Motor neuron (in vitro differentiated cells): Measurements from ENCODE around the gene TMCC1. TPM values are rescaled to one million over a fixed set of nuclear protein-coding genes. Genes with fewer than 3 reads are reported as not detected.

Experiments used
- ATAC-seq, 8 experiments: fragments of 200-7000 bp; cut with Tn5 transposase; replicated peaks in 6 of 8; 2 replicates each; pipeline ENCODE4 v1.8.0; 2021; ENCODE audit warnings: mild to moderate bottlenecking in 8 of 8, moderate library complexity in 8 of 8
- H3K27ac ChIP-seq, 2 donors: fragments of 250-450 bp; sonication (Bioruptor Pico); 2 replicates each; pipeline ENCODE4 v1.9.0; 2021; ENCODE audit warnings: antibody characterized with exemption in 2 of 2, mild to moderate bottlenecking in 2 of 2, moderate library complexity in 1 of 2
- H3K4me1 ChIP-seq, 2 donors: fragments of 250-450 bp; sonication (Bioruptor Pico); replicated peaks in 1 of 2; 2 replicates each; pipeline ENCODE4 v1.6.1; 2021; ENCODE audit warnings: antibody characterized with exemption in 2 of 2, mild to moderate bottlenecking in 2 of 2, moderate library complexity in 1 of 2
- H3K4me3 ChIP-seq, 5 donors: fragments of 250-450 bp; sonication (Bioruptor Pico); 2 replicates each; pipeline ENCODE4 v1.9.0; 2021; ENCODE audit warnings: antibody characterized with exemption in 5 of 5, mild to moderate bottlenecking in 5 of 5, moderate library complexity in 4 of 5
- WGBS, 10 experiments: fragments of 450-650 bp; shearing (Covaris generic); methylation state at CpG; one replicate each; pipeline ENCODE4 v1.0.0; 2022; 5-methylcytosine and 5-hydroxymethylcytosine counted together
- in situ Hi-C, 9 experiments: fragments of 400-800 bp; cut with MboI; loops; one replicate each; pipeline ENCODE4 v1.15.0; 2021; ENCODE audit warnings: low sequenced_read_pairs in 9 of 9, low pct_unique_long_range_greater_than_20kb in 2 of 9; ENCODE audit not compliant: unreplicated experiment in 9 of 9
- total RNA-seq, 8 experiments: library from RNA; unstranded; fragments of 300-600 nt; gene quantifications; 2 replicates each; pipeline versions ENCODE4 v1.2.3 to v1.2.4, GENCODE V29; 2022

TMCC1 gene
- total RNA-seq, 8 experiments from 2014 or later = 20.0 to 53.2 (median 33.8) TPM

GRCh38 chr3:129727707-129728106 is 165.8 kb downstream of the TMCC1 start:
- in situ Hi-C loops = no loop called here
- WGBS, 10 experiments = 11 to 100% (median 68%) methylated on average over 1 to 2 of the region's 2 CpGs; no CpG with 5 or more reads in 2 of the 10 experiments
- Histone ChIP-seq H3K4me1 (peaks cover 8 to 11% of the 10 kb centered on the region in 2 donors), H3K4me3 (no peak overlapping the region), H3K27ac (no peak overlapping the region)
- ATAC-seq = no peak

GRCh38 chr3:129723558-129724324 is 169.8 kb downstream of the TMCC1 start:
- ATAC-seq = peak; percentile 67 to 98 (median 90)
- peaks cover 9 to 10% of the 10 kb centered on the region in 2 donors for H3K4me1 ChIP-seq
- no peak overlapping the region for H3K27ac ChIP-seq
- peak overlapping the region in 1 of 5 donors; percentile 14 for H3K4me3 ChIP-seq
- WGBS, 10 experiments = 40 to 95% (median 57%) methylated on average over 1 to 6 of the region's 6 CpGs
- in situ Hi-C loops = no loop called here

- peaks cover 9 to 10% of the 10 kb centered on the region in 2 donors for H3K4me1 ChIP-seq
- in situ Hi-C loops = no loop called here
- no peak overlapping the region for H3K4me3 ChIP-seq
- ATAC-seq = no peak
- H3K27ac ChIP-seq = no peak overlapping the region
Measured at GRCh38 chr3:129722527-129722926, 171.0 kb downstream of the TMCC1 start.

- in situ Hi-C loops = no loop called here
Measured at GRCh38 chr3:129718201-129718600, 175.3 kb downstream of the TMCC1 start.

GRCh38 chr3:129715854-129716253 is 177.7 kb downstream of the TMCC1 start:
- no peak for ATAC-seq
- in situ Hi-C loops = no loop called here
- Histone ChIP-seq H3K4me1 (peaks cover 0 to 4% of the 10 kb centered on the region in 2 donors), H3K4me3 (no peak overlapping the region), H3K27ac (no peak overlapping the region)
- 11 to 100% (median 36%) methylated on average over 1 of the region's 2 CpGs; no CpG with 5 or more reads in 6 of the 10 experiments for WGBS, 10 experiments

More at GRCh38 chr3:129718201-129718600, 175.3 kb downstream of the TMCC1 start:
- Histone ChIP-seq H3K4me1 (peaks cover 0 to 4% of the 10 kb centered on the region in 2 donors), H3K4me3 (no peak overlapping the region), H3K27ac (no peak overlapping the region)
- 0 to 90% (median 71%) methylated on average over 1 to 4 of the region's 4 CpGs for WGBS, 10 experiments
- ATAC-seq = no peak

GRCh38 chr3:129708328-129708861 is 185.1 kb downstream of the TMCC1 start:
- no peak for ATAC-seq
- Histone ChIP-seq H3K4me1 (peaks cover 0 to 6% of the 10 kb centered on the region in 2 donors), H3K27ac (no peak overlapping the region), H3K4me3 (no peak overlapping the region)
- in situ Hi-C loops = no loop called here
- 50 to 100% (median 100%) methylated on average over 1 of the region's 1 CpG; no CpG with 5 or more reads in 3 of the 10 experiments for WGBS, 10 experiments

GRCh38 chr3:129705274-129705673 is 188.2 kb downstream of the TMCC1 start:
- ATAC-seq = no peak

GRCh38 chr3:129703913-129704312 is 189.6 kb downstream of the TMCC1 start:
- H3K27ac ChIP-seq = no peak overlapping the region

More at GRCh38 chr3:129705274-129705673, 188.2 kb downstream of the TMCC1 start:
- peaks cover 0 to 11% of the 10 kb centered on the region in 2 donors for H3K4me1 ChIP-seq
- WGBS, 10 experiments = 97 to 100% (median 100%) methylated on average over 1 to 3 of the region's 3 CpGs; no CpG with 5 or more reads in 5 of the 10 experiments
- H3K4me3 ChIP-seq = no peak overlapping the region
- in situ Hi-C loops = no loop called here
- no peak overlapping the region for H3K27ac ChIP-seq

GRCh38 chr3:129702934-129703712 is 190.4 kb downstream of the TMCC1 start:
- peak in 1 of 8 experiments; percentile 40 for ATAC-seq
- in situ Hi-C loops = no loop called here
- Histone ChIP-seq H3K4me1 (peaks cover 7 to 10% of the 10 kb centered on the region in 2 donors), H3K4me3 (no peak overlapping the region), H3K27ac (no peak overlapping the region)
- WGBS, 10 experiments = 87 to 100% (median 90%) methylated on average over 3 to 10 of the region's 10 CpGs

More at GRCh38 chr3:129703913-129704312, 189.6 kb downstream of the TMCC1 start:
- ATAC-seq = no peak
- 30 to 85% (median 73%) methylated on average over 1 to 2 of the region's 2 CpGs for WGBS, 10 experiments
- in situ Hi-C loops = no loop called here
- no peak overlapping the region for H3K4me3 ChIP-seq
- H3K4me1 ChIP-seq = peaks cover 6 to 12% of the 10 kb centered on the region in 2 donors

- ATAC-seq = no peak
- Histone ChIP-seq H3K4me1 (peaks cover 7 to 10% of the 10 kb centered on the region in 2 donors), H3K27ac (no peak overlapping the region), H3K4me3 (no peak overlapping the region)
- in situ Hi-C loops = no loop called here
- WGBS, 10 experiments = 82 to 100% (median 91%) methylated on average over 3 to 4 of the region's 4 CpGs; no CpG with 5 or more reads in 1 of the 10 experiments
Measured at GRCh38 chr3:129701161-129701560, 192.3 kb downstream of the TMCC1 start.

GRCh38 chr3:129699612-129700011 is 193.9 kb downstream of the TMCC1 start:
- in situ Hi-C loops = no loop called here
- Histone ChIP-seq H3K4me1 (peaks cover 7 to 10% of the 10 kb centered on the region in 2 donors), H3K27ac (peak overlapping the region in 1 of 2 donors; percentile 57), H3K4me3 (no peak overlapping the region)
- WGBS, 10 experiments = 50 to 100% (median 74%) methylated on average over 1 of the region's 1 CpG; no CpG with 5 or more reads in 4 of the 10 experiments
- ATAC-seq = peak in 5 of 8 experiments; percentile 69 to 79 (median 76)

- Histone ChIP-seq H3K27ac (peak overlapping the region in 1 of 2 donors; percentile 57), H3K4me1 (peaks cover 7 to 10% of the 10 kb centered on the region in 2 donors), H3K4me3 (no peak overlapping the region)
- in situ Hi-C loops = no loop called here
- 0 to 87% (median 45%) methylated on average over 1 to 4 of the region's 4 CpGs for WGBS, 10 experiments
- ATAC-seq = peak; percentile 58 to 93 (median 88)
Measured at GRCh38 chr3:129699199-129699598, 194.3 kb downstream of the TMCC1 start.
